H54 (cell line): Measurements from ENCODE around the gene KLHL26.
"Not testable (repeated sequence)": the region's sequence is repeated elsewhere in the genome, so short reads cannot be mapped to it uniquely, and the experiment has no call there.

Experiments
- DNase-seq: peaks from one replicate; pipeline ENCODE4 v3.0.0; 2011; ENCODE audit warnings: low spot score, mixed read lengths; ENCODE audit not compliant: insufficient read length
- FAIRE-seq: peaks from 3 replicates; lab custom pipeline; 2011; peaks lifted over from hg19 to GRCh38; lab: Jason Lieb, UNC
- POLR2A ChIP-seq: IDR thresholded peaks from 2 replicates; pipeline ENCODE4 v1.6.1; 2011; ENCODE audit warnings: low read depth, mild to moderate bottlenecking, low read length

Gene KLHL26

DNA sequence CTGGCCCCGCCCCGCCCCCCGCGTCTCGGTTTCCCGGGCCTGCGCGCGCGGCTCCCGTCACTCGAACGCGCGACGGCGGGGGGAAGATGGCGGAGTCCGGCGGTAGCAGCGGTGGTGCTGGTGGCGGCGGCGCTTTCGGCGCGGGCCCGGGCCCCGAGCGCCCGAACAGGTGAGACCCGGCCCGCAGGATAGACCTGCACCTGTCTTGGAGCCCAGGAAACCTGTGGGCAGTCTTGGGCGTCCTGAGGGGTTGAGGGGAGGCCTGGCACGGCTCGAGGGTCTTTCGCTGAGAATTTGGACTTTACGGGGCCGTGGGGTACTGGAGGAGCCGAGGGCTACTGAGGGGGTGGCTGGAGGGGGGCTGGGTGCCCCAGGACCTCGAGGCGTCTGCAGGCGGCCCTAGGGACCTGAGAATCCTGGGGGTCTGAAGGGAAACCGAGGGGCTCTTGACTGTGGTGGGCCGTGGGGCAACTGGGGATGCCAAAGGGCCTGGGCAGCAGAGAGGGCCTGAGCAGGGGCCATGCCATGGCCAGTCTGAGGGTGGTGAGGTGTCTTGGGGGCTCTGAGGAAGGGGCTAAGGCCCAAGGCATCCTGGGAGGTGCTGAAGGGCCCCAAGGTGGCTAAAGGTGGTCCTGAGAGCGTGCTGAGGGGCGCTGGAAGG, at the start of gene KLHL26:
Gene KLHL26, plus strand, starts transcription at position 60 of the 661 bp plus-strand sequence. Its CDS starts 27 bp downstream, at position 87.
- FAIRE-seq: no peak
- DNase-seq: peak; percentile 82
- TF ChIP-seq POLR2A: peak; percentile 53

GRCh38 chr19:18587561-18587960, 49.3 kb upstream of the KLHL26 start:
- no peak for FAIRE-seq
- no peak for DNase-seq

GRCh38 chr19:18587962-18588610, 48.7 kb upstream of the KLHL26 start:
- no peak for DNase-seq
- no peak for TF ChIP-seq POLR2A
- no peak for FAIRE-seq

More at GRCh38 chr19:18587561-18587960, 49.3 kb upstream of the KLHL26 start:
- no peak for TF ChIP-seq POLR2A

DNA sequence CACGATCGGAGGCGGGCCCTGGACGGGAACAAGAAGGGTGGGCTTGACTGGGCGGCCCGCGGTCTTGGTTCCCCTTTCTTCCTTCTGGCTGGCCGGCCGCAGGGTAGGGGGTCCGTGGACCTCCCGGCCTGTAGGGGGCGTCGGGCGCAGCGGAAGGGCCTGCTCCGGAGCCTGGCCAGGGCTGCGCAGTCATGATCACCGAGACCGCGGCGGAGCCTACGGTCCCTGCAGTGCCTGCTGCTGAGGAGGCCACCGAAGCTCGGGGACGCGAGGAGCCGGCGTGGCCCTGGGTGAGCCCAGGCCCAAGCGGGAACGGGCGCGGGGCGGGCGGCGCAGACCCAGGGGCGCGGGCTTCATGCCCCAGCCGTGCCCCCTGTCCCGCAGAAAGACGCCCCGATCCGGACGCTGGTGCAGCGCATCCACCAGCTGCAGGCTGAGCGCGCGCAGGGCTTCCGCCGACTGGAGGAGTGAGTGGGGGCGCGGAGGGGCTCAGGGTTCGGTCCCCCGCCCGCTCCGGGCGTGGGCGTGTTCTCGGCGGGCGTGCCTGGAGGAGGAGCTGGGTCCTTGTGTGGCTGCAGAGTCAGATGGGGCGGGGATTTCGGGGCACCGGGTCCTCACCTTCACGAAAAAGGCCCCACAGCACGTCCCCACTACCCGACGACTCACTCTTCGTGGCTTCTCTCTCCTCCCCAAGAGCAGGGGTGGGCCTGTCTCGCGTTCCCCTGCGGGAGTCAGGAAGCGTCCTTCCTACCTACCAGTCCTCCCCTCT, 48.0 kb upstream of the KLHL26 start, which contains the start of gene REX1BD:
Gene REX1BD, plus strand, starts transcription at position 188 of the 769 bp plus-strand sequence. Its CDS starts 4 bp downstream, at position 192.
- TF ChIP-seq POLR2A: peak; percentile 79
- FAIRE-seq (no peak), DNase-seq (peak; percentile 78)

DNA sequence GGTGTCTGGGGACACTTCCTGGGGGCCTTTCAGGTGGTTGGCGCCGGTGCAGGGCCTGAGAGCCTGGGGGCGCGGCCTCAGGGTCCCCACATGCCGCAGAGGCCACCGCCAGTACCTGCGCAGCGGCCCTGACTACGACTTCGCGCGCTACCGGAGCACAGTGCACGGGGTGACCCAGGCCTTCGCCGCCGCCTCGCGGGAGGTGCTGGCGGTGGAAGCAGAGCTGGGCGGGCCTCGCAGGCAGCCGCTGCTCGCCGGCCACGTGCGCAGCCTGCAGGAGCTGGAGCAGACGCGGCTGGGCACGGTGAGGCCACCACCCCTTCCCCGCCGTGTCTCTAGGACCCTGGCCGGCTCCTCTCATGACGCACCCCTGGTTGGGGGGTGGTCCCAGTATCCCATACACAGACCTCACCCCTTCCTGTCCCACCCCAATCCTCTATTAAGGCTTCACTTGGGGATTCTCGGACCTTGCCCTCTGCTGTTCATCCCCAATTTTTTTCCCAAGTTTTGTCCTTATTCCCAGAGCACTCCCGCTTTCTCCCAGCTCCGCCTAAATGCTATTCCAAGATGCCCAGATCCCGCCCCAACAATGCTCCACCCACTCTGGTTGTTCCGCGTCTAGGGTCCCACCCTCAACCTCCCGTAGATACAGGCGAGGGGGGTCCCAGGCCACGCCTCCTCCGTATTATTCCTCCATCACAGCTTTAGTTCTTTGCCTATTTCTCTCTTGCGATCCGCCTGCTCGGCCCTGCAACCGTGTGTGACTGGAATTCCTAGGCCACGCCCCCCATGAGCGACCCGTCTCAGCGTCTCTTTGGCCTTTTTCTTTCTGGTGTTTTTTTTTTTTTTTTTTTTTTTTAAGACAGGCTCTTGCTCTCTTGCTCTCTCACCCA, 47.2 kb upstream of the KLHL26 start:
- TF ChIP-seq POLR2A: no peak
- no peak for FAIRE-seq
- DNase-seq: no peak

- DNase-seq: no peak
- FAIRE-seq: no peak
- TF ChIP-seq POLR2A: no peak
Observed at GRCh38 chr19:18590273-18591272, 46.3 kb upstream of the KLHL26 start.

GRCh38 chr19:18591735-18592385, 45.0 kb upstream of the KLHL26 start:
- FAIRE-seq (no peak), DNase-seq (no peak)
- no peak for TF ChIP-seq POLR2A

DNA sequence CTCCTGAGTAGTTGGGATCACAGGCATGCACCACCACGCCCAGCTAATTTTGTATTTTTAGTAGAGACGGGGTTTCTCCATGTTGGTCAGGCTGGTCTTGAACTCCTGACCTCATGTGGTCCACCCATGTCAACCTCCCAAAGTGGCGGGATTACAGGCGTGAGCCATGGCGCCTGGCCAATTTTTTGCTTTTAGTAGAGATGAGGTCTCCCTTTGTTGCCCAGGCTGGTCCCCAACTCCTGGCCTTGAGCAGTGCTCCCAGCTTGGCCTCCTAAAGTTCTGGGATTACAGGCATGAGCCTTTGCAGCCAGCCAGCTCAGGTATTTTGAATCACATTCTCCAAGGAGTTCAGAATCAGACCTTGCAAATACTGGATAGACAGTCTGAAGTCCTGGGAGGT, 44.1 kb upstream of the KLHL26 start:
- not testable (repeated sequence) for FAIRE-seq, DNase-seq

DNA sequence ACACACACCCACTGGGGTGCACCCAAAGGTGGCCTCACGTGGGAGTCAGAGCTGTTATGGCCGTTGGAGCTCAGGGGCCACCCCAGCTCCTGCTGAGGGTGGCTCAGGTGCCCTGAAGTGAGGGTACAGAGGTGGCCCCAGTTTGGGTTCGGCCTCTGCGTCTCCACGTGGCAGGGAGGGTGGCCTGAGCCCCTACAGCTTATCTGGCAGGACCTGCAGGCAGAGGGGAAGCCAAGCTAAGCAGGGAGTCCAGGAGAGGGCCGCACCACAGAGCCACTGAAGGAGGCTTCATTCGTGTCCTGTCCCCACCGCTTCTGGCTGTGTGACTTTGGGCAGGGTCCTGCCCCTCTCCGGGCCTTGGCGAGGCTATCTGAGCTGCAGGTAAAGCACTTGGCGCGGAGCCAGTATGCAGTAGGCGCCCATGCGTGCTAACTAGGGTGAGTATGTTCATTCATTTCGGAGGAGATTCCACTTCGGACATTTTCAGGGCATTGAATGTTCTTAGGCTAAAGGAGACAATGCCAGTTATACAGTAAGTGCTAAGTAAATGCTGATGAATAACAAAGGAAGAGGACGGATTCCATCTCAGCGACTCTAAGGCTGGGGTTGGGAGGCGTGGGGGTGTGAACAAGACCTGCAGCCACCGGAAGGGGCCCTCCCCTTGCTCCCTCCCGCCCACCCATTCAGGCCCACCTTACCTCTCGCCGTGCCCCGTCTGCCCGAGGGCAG, 43.3 kb upstream of the KLHL26 start:
- DNase-seq (no peak), FAIRE-seq (no peak)
- TF ChIP-seq POLR2A: no peak

GRCh38 chr19:18594096-18594823, 42.6 kb upstream of the KLHL26 start:
- TF ChIP-seq POLR2A: no peak
- FAIRE-seq: no peak
- DNase-seq: no peak
